A673 (cell line): ENCODE results near the gene TMOD1. TPM values are rescaled to one million over a fixed set of nuclear protein-coding genes. Genes with fewer than 3 reads are reported as not detected.
A peak's percentile ranks its signal among the peaks of the same experiment; 100 is the strongest.

Experiments
- BruUV-seq: library from RNA; stranded (reverse); fragments of 400-500 nt; replicated peaks from 2 replicates; lab custom pipeline; 2021; lab: Mats Ljungman, UMichigan
- CTCF ChIA-PET: fragments of 300-600 bp; sonication (Branson Sonifier 250); formaldehyde crosslinking; loops from one replicate; lab custom pipeline; 2022; ENCODE audit warnings: antibody characterized with exemption; lab: Charles Lee
- POLR2A ChIA-PET: fragments of 300-600 bp; sonication (Branson Sonifier 250); formaldehyde crosslinking; loops from one replicate; lab custom pipeline; 2022; ENCODE audit warnings: antibody characterized with exemption; ENCODE audit not compliant: low non-redundant PET; lab: Charles Lee
- DNase-seq: peaks from one replicate; pipeline ENCODE4 v3.0.0-alpha.2; 2015; ENCODE audit warnings: low spot score
- H3K27ac ChIP-seq: fragments of 200-600 bp; sonication (generic); 2 replicates; pipeline ENCODE4 v1.5.1; 2016; ENCODE audit warnings: mixed run types, low read depth, mild to moderate bottlenecking, mixed read lengths, antibody characterized with exemption, low read length; ENCODE audit not compliant: poor library complexity, severe bottlenecking
- H3K27me3 ChIP-seq: fragments of 200-600 bp; sonication (generic); replicated peaks from 2 replicates; pipeline ENCODE4 v1.6.1; 2017; ENCODE audit warnings: mixed run types, low read depth, mild to moderate bottlenecking, mixed read lengths, antibody characterized with exemption, low read length; ENCODE audit not compliant: insufficient read depth, poor library complexity
- H3K36me3 ChIP-seq: fragments of 200-600 bp; sonication (generic); 2 replicates; pipeline ENCODE4 v1.6.1; 2016; ENCODE audit warnings: mixed run types, mild to moderate bottlenecking, mixed read lengths, antibody characterized with exemption, low read length; ENCODE audit not compliant: insufficient read depth, poor library complexity, severe bottlenecking
- H3K4me1 ChIP-seq: fragments of 200-600 bp; sonication (generic); 2 replicates; pipeline ENCODE4 v1.6.1; 2017; ENCODE audit warnings: mixed run types, mild to moderate bottlenecking, mixed read lengths, antibody characterized with exemption, low read length; ENCODE audit not compliant: insufficient read depth, poor library complexity, severe bottlenecking
- H3K4me3 ChIP-seq: fragments of 200-600 bp; sonication (generic); 2 replicates; pipeline ENCODE4 v1.5.1; 2016; ENCODE audit warnings: low read depth, mixed run types, mild to moderate bottlenecking, mixed read lengths, low read length; ENCODE audit not compliant: poor library complexity, severe bottlenecking
- H3K9me3 ChIP-seq: fragments of 200-600 bp; sonication (generic); 2 replicates; pipeline ENCODE4 v1.6.1; 2016; ENCODE audit warnings: mixed run types, low read depth, mild to moderate bottlenecking, mixed read lengths, antibody characterized with exemption, low read length; ENCODE audit not compliant: poor library complexity, severe bottlenecking
- EZH2 ChIP-seq: fragments of 200-600 bp; sonication (generic); IDR thresholded peaks from 2 replicates; pipeline ENCODE4 v1.6.1; 2017; ENCODE audit warnings: borderline replicate concordance, low read depth, mild to moderate bottlenecking, mixed read lengths, antibody characterized with exemption, low read length; ENCODE audit not compliant: poor library complexity, severe bottlenecking
- intact Hi-C: fragments of 100-400 bp; cut with micrococcal nuclease; formaldehyde crosslinking; loops from one replicate; pipeline ENCODE4 v1.10.0; 2022; ENCODE audit not compliant: unreplicated experiment
- total RNA-seq: library from RNA; stranded (reverse); gene quantifications from 2 replicates; pipeline ENCODE4 v1.2.3, GENCODE V29; 2021
- TF ChIP-seq, protein P1 (sequence below): fragments of 300-800, 200-600 bp; sonication (generic); conservative IDR thresholded peaks from 2 replicates; pipeline ENCODE4 v1.5.1; 2017; ENCODE audit warnings: low read depth, mild to moderate bottlenecking, antibody characterized with exemption, low read length, moderate library complexity, mixed read lengths

TMOD1 gene
- total RNA-seq, 1 experiment from 2014 or later = 0.09 TPM

DNA sequence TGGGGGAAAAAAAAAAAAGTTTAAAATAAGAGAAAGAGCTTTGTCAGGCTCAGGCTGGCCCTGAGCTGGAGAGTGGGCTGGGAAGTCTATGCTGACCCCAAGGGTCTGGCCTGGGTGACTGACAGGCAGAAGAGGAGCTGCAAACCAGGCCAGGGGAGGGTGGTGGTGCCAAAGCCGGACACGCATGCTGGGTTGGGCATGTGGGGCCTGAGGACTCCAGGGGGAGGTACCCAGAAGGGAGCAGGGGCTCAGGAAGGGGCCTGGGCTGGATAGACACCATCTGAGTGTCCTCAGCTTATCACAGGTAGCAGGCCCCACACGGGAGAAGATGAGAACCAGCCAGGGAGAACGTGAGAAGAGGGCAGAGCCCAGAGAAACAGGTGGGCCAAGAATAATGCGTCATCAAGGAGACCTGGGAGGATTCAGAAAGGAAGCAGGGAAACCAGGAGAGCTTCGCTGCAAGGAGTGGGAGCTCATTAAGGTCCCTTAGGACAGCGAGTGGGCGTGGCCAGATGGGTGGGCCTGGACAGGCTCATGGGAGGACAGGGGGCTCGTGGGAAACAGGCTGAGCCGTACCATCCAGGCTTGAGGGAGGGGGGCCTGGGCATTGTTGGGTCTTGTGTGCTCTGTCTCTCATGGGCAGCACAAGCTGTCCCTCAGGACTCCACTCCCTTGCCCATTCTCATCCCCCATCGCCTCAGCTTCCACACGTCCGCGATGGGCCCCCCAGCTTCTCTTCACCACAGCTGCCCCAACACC lies 16.0 kb downstream of the TMOD1 start:
- TF ChIP-seq, protein P1, sequence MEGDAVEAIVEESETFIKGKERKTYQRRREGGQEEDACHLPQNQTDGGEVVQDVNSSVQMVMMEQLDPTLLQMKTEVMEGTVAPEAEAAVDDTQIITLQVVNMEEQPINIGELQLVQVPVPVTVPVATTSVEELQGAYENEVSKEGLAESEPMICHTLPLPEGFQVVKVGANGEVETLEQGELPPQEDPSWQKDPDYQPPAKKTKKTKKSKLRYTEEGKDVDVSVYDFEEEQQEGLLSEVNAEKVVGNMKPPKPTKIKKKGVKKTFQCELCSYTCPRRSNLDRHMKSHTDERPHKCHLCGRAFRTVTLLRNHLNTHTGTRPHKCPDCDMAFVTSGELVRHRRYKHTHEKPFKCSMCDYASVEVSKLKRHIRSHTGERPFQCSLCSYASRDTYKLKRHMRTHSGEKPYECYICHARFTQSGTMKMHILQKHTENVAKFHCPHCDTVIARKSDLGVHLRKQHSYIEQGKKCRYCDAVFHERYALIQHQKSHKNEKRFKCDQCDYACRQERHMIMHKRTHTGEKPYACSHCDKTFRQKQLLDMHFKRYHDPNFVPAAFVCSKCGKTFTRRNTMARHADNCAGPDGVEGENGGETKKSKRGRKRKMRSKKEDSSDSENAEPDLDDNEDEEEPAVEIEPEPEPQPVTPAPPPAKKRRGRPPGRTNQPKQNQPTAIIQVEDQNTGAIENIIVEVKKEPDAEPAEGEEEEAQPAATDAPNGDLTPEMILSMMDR = no peak
- TF ChIP-seq EZH2 = no peak
- BruUV-seq = no TSS peak
- Histone ChIP-seq H3K36me3 (no peaks in the 10 kb centered on the region), H3K4me3 (no peak overlapping the region), H3K27ac (no peak overlapping the region), H3K9me3 (no peaks in the 10 kb centered on the region), H3K4me1 (peaks cover 11% of the 10 kb centered on the region), H3K27me3 (no peaks in the 10 kb centered on the region)
- no peak for DNase-seq
- POLR2A ChIA-PET = no interaction called here
- CTCF ChIA-PET = interaction anchor here (0.6 to 0.8 kb wide), 2 partner anchors 81 to 194 kb away, joined by 3 to 4 read pairs; no protein-coding TSS in a partner anchor
- intact Hi-C loops = no loop called here

GRCh38 chr9:97518166-97518908 lies 16.9 kb downstream of the TMOD1 start:
- ChIA-PET POLR2A (no interaction called here), CTCF (interaction anchor here (0.6 to 0.8 kb wide), 2 partner anchors 81 to 193 kb away, joined by 3 to 4 read pairs; no protein-coding TSS in a partner anchor)
- no peak for DNase-seq
- no TSS peak for BruUV-seq
- intact Hi-C loops = no loop called here
- TF ChIP-seq, protein P1 = no peak
- TF ChIP-seq EZH2 = no peak
- Histone ChIP-seq H3K36me3 (no peaks in the 10 kb centered on the region), H3K4me3 (no peak overlapping the region), H3K4me1 (peaks cover 11% of the 10 kb centered on the region), H3K27me3 (no peaks in the 10 kb centered on the region), H3K9me3 (no peaks in the 10 kb centered on the region), H3K27ac (no peak overlapping the region)

DNA sequence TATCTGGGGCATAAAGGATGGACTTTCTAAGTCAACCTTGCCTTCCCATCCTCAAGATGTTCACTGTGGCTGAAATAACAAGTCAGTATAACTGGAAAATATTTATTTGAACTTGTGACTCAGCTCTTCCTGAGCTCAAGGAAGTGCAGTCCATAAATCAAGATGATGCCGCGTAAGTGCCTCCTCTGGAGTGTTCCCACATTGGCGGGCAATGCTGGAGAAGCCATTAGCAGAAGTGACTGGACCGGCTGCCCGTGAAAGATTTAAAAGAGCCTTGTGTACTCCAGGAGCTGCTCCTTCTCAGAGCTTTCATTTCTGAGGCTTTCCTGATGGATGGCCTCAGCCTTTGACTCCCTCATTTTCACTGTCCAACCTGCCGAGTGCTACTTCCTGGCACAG lies 17.4 kb downstream of the TMOD1 start:
- Histone ChIP-seq H3K4me3 (no peak overlapping the region), H3K4me1 (peaks cover 11% of the 10 kb centered on the region), H3K27ac (no peak overlapping the region), H3K9me3 (no peaks in the 10 kb centered on the region), H3K36me3 (no peaks in the 10 kb centered on the region), H3K27me3 (no peaks in the 10 kb centered on the region)
- intact Hi-C loops = no loop called here
- no TSS peak for BruUV-seq
- peak; percentile 68 for DNase-seq
- TF ChIP-seq EZH2 = no peak
- TF ChIP-seq, protein P1 = no peak
- POLR2A ChIA-PET = no interaction called here
- CTCF ChIA-PET = no interaction called here
